HG03354 (cell line): Measurements from ENCODE around the gene KCNAB3.

Experiments
- ATAC-seq: cut with Tn5 transposase; IDR thresholded peaks from one replicate; pipeline ENCODE4 v1.9.1; 2021; ENCODE audit warnings: mild to moderate bottlenecking; ENCODE audit not compliant: unreplicated experiment, poor library complexity, severe bottlenecking

The KCNAB3 gene

GRCh38 chr17:7882629-7883028 lies 47.0 kb downstream of the KCNAB3 start:
- no peak for ATAC-seq

- no peak for ATAC-seq
Observed at GRCh38 chr17:7882068-7882467, 47.6 kb downstream of the KCNAB3 start.

- ATAC-seq = no peak
Observed at GRCh38 chr17:7881276-7882054, 48.2 kb downstream of the KCNAB3 start.

DNA sequence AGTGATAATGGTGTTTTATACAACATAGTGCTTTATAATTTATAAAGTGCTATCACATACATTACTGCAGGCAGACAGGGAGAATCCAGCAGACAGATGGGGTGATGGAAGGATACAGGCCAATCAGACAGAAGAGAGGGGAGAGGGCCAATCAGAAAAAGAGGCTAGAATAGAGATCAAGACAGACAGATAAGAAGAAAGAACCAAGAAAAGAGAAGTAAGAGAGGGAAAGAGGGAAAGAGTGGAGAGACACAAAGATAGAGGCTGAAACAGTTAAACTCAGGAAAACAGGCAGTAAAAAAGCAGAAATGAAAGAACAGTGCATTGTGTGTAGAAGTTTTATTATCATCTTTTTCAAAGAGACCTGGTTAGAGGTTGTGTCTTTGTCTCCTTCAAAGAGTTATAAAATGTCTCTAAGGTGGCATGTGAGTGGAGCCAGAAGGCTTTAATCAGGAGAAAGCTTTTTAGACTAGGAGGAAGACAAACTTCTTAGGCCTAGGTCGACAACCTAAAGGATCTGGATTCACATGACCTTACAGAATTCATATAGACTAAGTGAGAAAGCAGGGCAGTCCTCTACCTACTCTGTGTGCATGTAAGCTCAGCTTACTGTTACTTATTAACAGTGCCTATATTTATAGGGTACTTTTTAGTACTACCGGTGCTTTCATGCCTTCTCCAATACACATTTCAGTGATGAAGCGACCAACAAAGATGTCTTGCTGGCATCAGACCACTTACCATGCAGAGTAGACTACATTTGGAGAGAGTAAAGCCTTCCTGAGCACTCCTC lies 49.4 kb downstream of the KCNAB3 start:
- no peak for ATAC-seq

- ATAC-seq = no peak
Observed at GRCh38 chr17:7878234-7878633, 51.4 kb downstream of the KCNAB3 start.

DNA sequence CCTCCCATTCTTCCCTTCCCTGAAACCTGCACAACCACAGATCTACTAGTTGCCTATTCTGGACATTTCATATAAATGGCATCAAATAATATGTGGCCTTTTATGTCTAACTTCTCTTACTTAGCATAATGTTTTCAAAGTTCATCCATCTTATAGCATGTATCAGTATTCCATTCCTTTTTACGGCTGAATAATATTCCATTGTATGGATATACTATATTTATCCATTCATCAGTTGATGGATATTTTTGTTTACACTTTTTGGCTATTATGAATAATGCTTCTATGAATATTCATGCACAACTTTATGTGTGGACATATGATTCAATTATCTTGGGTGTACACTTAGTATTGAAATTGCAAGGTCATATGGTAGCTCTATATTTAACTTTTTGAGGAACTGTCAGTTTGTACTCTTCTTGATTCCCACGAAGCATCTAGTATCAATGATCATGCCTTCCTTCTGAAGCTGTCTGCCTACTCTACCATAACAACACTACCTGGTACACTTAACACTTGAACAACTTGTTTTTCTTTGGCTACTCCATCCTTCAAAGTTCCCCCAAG lies 53.8 kb downstream of the KCNAB3 start:
- no peak for ATAC-seq

- ATAC-seq = no peak
Observed at GRCh38 chr17:7873051-7873450, 56.6 kb downstream of the KCNAB3 start.
